Activated CD4-positive, alpha-beta T cell treated with anti-CD3 and anti-CD28 coated beads for 4 hours (primary cell): Measurements from ENCODE around the gene CHST11.

Experiments used
- DNase-seq, 2 donors: peaks; one replicate each; pipeline ENCODE4 v3.0.0-alpha.2; 2020

Gene CHST11

DNA sequence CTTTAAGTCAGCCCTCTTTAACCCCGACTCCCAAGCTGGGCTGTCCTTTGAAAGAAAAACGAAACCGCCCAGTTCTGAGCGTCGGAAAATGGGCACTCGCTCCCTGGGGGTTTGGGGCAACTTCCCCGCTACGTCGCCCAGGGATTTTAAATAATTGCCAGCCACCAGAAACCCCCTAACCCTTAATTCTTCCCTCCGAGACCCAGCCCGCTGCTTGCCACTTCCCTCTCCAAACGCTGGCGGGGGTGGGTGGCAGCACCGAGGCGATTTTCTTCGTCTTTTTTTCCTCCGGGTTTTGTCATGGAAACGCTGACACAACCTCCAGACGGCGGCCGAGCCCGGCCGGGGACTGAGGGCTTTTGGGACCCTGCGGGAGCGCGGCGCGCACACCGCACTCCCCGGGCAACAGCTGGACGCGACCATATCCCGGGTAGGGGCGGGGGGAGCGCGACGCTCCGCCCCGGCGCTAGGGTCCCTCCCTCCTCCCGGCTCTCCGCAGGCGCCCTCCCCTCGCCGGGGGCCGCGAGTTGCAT, at the start of gene CHST11:
TSS of gene CHST11 (plus strand) at position 532 of the 533 bp plus-strand sequence.
- DNase-seq = peak; percentile 78

DNA sequence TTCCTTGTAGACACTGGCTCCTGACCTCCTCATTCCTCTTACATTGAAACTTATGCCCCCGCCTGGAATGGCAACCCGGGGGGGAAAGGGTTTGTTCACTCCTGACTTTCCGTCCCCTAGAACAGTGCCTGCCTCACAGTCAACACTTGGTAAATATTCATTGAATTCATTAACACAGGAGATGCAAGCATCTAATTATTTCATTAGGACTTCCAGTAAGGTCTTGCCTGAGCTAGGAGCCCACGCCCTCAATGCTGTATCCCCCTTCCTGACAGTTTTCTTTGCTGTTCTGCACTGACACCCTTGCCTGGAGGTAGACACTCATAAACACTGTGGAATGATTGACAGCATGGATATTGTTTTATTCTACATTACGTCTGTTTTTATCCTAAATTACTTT, 49.3 kb upstream of the CHST11 start:
- no peak for DNase-seq

DNA sequence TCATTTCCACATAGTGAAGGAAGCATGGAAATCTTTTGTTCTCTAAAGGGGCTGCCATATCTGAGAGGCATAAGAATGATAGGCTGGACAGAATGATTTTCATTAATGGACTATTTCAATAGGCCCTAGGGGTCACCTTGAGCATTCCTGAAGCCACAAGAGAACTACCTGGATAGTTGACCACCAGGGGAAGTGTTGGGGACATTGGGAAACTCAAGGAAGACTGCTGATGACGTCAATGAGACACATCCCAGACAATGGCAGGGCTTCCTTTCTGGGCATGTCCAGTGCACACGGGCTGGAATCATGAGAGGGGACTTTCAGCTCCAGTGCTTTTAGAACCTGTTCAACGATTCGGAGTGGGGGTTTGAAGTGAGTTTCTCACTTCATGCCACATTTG, 48.8 kb upstream of the CHST11 start:
- DNase-seq = no peak

DNA sequence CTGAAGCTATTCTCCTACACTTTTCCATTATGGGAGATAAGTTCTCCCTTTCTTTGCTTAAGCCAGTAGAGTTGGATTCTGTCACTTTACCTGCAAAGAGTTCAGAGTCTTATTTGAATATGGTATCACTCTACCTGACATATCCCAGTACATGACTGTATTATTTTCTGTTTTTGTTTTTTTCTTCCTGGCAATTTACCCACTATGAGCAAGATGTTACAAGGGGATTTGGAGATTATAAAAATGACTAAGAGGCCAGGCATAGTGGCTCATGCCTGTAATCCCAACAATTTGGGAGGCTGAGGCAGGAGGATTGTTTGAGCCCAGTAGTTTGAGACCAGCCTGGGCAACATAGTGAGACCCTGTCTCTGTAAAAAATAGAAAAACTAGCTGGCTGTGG, 46.4 kb upstream of the CHST11 start:
- no peak for DNase-seq

DNA sequence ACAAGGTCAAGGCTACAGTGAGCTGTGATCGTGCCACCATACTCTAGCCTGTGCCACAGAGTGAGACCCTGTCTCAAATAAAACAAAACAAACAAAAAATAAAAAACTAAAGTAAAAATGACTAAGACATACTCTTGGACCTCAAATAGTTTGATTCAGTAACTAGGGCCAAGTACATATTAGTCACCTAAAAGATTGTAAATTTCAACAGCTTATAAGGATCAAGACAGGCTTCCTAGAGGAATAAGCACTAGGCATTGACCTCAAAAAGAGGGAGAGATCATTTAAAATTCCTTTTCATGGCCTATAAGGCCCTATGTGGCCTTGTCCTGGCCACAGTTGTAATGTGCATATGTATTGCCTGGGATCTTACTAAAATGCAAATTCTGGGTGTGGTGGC, 46.0 kb upstream of the CHST11 start:
- no peak for DNase-seq

DNA sequence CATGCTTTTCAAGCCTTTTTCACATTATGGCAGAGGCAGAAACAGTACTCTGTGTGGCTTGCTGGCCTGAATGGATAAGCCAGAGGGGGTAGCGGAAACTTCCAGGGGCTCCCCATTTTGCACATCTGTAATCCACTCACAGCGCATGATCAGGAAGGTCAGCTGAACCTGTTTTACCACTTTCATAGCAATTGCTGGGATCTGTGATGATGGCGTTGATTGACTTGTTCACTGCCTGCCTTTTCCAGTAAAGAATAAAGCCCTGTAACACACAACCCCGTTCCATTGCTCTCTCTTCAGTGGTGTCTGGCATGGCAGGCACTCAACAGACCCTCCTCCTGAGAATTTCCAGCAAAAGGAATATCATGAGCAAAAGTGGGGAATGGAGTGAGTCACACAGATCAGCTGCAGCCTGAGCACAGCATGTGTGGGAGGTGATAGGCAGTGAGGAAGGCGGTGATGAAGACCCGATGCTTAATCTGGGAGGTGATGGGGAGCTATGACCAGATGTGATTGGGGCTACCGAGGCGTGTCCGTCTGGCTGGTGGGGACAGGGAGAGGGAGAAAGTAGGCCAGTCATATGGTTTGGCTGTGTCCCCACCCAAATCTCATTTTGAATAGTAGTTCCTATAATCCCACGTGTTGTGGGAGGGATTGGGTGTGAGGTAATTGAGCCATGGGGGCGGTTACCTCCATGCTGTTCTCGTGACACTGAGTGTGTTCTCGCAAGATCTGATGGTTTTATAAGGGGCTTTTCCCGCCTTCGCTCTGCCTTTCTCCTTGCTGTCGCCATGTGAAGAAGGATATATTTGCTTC, 44.7 kb upstream of the CHST11 start:
- no peak for DNase-seq

DNA sequence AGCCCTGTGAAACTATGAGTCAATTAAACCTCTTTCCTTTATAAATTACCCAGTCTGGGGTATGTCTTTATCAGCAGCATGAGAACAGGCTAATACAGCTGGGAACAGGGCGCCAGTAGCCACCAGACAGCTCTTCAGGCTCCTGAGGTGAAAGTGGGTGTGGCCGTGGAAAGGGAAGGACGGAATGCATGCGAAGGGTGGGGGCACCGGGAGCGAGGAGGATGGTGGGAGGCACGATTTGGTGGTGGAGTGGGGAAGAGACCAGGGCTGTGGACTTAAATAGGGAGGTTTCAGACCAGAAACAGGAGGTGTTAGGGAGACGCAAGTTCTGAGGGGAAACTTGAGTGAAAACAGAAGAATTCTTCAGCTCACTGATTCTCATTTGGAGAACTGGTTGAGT, 44.1 kb upstream of the CHST11 start:
- no peak for DNase-seq

DNA sequence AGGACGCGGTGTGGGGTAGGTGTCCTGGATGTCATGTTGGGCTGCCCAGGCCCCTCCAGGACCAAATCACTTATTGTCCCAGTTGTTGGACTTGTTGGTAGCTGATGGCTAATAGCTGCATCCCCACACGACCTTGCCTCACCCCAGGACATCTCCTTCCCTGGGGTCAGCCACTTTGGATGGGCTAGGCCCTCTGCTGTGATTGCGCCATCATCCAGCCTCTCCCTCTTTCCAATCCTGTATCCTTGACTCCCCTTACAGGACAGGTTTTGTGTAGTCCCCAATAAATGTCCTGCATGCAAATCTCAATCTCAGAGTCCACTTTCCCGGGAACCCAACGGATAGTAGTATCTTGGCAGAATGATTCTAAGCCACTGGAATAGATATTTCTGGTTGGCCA, 43.4 kb upstream of the CHST11 start:
- no peak for DNase-seq

DNA sequence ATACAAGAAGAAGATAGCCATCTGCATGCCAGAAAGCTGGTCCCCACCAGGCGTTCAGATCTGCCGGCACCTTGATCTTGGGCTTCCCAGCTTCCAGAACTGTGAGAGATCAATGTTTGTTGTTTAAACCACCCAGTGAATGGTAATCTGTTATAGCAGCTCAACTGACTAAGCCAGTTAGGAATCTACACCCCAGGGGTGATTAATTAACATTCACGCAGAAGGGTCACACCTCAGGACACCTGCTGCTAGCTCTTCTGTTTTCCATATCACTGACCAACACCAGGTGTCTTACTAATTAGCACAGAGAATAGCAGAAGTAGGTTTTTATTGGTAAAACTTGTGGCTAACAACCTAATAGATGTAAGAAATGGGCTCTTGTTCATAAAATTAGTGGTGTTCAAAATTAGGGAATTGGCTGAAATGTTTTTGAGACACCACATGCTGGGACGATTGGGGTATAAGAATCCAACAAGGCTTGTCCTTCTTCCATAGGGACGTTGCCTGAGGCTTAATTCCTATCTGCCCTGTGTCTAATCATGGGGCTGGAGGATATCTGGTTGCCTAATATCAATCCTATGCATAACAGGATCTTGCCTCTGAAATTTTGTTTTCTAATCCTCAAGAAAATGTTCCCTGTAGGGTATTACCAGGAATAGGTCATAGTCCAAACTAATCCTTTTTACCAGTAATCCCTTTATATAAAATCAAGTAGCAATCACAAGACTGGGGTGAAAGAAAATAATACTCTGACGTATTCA, 42.0 kb upstream of the CHST11 start:
- no peak for DNase-seq

DNA sequence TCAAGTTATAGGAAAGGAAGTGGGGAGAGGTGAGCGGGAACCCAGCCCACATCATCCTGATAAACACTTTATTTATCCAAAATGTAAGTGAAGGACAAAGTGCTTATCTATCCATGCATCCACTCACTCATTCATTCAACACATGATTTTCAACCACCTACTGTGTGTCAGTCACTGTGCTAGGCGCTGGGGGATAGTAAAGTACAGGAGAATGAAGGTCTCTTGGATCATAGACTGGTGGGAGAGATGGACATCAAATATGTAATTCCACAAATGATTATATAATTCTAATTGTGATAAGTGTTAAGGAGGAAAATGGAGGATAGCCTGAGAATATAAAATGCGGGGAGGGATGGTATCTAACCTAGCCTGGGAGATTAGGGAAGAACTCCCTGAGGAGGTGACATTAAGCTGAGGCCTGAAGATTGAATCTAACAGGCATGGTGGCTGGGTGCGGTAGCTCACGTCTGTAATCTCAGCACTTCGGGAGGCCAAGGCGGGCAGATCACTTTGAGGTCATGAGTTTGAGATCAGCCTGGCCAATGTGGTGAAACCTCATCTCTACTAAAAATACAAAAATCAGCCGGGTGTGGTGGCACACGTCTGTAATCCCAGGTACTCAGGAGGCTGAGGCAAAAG, 41.3 kb upstream of the CHST11 start:
- DNase-seq = no peak

DNA sequence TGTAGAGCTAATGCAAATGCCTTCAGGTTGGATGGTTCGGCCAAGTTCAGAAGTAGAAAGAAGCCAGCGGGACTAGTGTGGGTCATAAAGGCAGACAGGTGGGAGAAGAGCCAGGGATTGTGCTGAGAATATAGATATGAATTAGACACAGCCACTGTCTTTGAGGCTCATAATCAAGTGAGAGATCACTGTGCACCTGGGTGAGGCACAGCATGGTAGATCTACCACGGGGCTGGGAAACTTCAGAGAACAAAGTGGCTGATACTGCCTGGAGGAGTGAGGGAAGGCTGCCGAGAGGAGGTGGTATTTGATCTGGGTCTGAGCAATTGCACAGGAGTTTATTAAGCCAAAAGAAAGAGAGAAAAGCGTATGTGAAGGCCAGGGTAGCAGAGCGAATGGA, 40.6 kb upstream of the CHST11 start:
- DNase-seq = no peak

DNA sequence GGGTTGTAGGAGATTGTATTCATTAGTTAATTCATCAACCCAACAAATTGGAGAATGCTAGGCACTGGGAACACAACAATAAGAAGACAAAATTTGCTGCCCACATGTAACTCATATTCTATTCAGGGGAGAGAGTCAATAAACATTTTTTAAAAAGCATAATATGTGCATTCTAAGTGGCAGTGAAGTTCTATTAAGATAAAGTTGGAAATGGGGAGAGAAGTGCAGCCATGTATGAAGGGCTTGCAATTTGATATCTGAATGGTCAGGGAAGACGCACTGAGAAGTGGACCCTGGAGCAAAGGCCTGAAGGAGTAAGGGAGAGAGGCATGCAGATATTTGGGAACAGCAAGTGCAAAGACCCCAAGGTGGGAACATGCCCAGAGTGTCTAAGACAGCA, 40.2 kb upstream of the CHST11 start:
- no peak for DNase-seq

DNA sequence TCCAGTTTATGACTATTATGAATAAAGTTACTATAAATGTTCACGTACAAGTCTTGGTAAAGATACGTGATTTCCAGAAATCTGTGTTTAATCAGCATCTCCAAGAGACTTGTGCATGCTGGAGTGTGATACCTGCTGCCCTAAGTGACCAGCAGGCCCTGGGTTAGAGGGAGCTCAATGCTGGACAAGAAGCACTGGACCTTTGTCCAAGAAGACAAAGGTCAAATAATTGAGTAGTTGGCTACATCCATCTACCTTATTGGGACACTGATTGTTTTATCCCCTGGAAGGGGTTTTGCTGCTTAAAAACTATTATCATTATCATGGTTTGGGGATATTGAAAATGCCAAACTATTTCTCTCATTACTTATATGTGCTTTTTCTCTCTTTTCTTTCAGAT, 37.0 kb upstream of the CHST11 start:
- no peak for DNase-seq

DNA sequence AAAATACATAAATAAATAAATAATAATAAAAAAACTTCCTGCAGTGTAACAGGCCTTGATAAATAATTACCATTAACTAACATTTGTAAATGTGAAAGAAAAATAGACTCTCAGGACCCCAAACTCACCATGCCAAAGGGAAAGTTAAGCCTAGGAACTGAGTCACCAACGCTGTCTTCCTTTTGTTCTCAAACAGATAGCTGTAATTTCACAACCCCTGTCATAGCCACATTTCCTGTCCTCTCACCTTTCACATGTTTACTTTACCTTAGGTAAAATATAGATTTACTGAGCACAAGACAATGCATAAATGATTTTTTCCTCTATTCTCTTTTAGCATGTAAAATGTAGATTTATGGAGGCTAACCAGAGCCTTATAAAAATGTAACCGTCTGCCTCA, 35.9 kb upstream of the CHST11 start:
- DNase-seq = no peak

DNA sequence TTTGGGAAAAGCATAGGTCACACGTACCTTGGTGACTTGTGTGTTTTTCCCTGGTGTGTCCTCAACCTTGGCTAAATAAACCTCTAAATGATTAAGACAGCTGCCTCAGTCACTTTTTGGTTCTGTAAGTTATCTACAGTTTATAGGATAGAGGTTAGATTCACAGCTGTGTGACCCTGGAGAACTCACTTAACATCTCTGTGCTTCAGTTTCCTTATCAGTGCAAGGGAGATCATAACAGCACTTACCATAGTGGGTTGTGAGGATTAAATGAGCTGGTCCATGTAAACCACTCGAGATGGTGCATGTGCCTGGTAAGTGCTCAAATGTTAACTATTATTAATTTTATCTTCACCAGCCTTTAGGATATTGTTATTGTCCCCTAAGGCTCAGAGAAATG, 35.4 kb upstream of the CHST11 start:
- no peak for DNase-seq

DNA sequence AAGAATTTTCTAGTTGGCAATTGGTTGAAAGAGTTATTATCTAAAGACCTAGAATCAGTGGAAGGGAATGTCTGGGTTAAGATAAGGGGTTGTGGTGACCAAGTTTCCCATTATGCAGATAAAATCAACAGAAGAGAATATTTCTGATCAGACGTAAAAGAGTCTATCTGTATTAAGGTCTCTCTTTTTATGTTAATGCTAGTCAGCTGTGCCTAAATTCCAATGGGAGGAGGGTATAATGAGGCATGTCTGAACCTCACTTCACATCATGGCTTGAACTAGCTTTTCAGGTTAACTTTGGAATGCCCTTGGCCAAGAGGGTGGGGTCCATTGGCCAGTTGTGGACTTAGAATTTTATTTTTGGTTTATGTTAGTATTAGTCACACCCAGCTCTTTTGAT, 34.3 kb upstream of the CHST11 start:
- no peak for DNase-seq

DNA sequence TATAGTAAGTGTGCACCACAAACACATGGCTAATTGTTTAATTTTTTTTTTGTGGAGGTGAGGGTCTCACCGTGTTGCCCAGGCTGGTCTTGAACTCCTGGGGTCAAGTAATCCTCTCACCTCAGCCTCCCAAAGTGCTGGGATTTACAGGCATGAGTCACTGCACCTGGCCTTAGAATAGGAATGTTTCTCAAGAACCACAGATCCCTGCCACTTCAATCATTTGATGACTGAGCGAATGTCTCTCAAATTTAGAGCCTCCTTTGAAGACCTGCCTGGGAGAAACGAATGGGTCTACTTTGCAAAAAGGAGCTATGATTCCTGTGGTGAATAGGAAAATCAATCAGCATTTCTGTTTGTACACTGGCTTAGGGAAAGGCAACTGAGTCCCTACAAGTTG, 33.5 kb upstream of the CHST11 start:
- DNase-seq = no peak

DNA sequence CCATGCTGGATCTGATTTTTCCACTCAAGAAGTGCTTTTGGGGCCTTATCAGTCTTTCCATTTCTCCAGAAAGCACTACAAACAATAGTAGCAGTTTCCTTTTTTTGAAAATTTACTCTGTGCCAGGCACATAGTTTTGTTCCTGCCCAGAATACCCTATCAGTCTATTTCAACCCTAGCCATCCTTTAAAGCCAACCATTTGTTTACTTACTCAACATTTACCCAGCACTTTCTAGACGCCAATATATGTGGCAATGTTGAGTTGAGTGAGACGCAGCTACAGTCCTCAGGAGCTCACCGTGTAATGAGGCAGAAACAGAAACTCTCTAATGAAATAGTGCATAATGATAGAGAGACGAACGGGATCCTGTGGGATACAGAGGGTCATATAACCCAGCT, 32.9 kb upstream of the CHST11 start:
- DNase-seq = no peak

DNA sequence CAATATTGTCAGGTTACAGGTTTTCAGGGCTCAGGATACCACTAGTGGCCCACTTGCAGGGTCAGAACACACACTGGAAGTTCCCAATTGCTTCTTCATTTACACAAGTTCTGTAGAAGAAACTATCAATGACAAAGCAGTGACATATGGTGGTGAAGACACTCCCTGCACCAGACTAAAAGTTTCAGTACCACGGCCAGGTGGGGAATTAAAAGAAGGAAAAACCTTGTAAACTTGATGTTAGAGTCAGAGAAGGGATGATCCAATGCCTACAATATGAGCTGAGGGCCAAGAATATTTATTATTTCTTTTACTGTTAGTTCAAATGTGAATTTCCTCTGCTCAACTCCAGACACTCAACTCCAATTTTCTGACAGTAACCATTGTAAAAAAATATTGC, 31.8 kb upstream of the CHST11 start:
- DNase-seq = no peak

DNA sequence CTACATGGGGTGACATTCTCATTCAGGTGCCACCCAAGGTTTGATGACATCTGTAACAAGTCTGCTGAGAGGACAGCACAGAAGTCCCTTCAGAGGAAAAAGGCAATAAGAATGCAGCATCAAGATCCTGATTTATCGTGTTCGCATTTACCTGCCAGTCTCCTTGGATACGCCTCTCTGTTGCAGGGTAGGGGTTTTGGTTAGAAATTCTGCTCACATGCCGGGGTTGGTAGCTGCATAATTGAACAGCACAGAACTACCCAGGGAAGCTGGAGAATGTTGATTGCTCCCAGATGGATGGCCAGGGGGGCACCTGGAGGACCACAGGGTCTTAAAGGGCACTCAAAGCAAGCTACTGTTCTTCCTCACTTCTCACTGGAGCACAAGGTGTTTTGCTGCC, 31.1 kb upstream of the CHST11 start:
- DNase-seq = no peak

DNA sequence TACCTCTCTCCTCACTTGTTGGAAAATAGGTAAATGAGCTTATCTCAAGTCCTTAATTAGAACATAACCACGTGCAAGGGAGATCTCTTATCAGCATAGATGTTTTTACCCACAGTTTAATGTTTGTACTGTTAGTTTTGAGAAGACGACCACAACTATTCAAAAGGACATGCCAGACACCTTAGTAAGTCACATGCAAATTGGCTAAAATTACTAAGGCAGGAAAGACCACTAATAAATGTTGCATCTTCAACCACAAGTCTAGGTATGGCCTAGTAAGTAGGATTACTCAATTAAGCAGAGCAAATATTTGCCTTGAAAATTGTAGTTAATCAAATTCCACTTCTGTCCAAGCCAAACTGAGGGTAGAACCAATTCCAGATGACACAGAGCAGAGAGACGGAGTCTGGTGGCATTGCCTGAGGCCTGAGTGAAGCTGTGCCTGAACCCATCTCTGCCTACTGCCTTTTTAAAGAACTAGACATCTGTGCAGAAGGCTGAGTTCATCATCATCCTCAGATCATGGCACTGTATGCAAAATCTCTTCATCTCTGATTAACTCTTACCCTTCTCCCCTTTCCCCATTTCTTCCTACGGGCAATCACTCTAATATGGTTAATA, 29.7 kb upstream of the CHST11 start:
- DNase-seq = no peak

DNA sequence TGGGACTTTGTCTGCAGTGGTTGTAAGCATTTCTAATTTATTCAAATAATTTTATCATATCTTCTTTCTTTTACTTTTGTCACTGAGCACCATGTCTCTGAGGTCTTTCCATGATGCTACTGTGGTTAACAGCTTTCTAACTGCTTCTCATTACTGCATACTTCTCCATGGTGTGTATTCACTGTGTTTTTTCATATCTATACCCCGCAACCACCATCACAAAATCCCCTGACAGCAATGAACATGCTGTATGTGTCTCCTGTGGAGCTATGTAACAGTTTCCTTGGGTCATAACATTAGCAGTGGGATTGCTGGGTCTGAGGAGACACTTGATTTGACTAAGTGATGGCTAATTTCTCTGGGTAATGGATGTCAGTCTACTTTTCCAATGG, 29.2 kb upstream of the CHST11 start:
- no peak for DNase-seq

DNA sequence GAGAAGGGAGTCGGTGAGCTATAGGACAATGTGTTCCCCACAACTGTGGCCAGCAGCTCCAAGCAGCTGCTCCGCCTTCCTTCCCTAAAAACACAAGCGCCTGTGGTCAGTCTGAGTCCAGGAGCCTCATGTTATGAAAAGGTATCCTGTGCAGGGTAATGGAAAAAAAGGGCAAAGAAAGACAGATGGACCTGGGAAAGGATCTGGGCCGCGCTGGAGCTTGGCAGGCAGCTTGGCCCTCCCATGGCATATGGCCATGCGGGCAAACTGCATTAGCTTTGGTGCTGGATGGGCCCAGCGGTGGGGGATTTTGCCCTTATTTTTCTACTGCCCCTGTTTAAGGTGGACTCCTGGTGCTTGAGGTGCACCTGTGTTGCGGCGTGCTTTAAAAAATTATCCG, 23.7 kb upstream of the CHST11 start:
- no peak for DNase-seq
